Uterus (tissue), 2 donors: Measurements from ENCODE around the gene CENPB.

Source experiments
- POLR2A ChIP-seq, 2 donors: fragments of 450-650 bp; IDR thresholded peaks; one replicate each; pipeline ENCODE4 v1.6.1; 2016; ENCODE audit warnings: antibody characterized with exemption in 2 of 2, mild to moderate bottlenecking in 1 of 2, moderate library complexity in 1 of 2
- TF ChIP-seq, protein P1 (sequence below), 4 experiments: fragments of 200-600 bp in 2 of 4; fragments of 450-650 bp in 2 of 4; sonication (generic) in 2 of 4; IDR thresholded peaks; one replicate each; pipeline ENCODE4 v1.5.1; 2016 to 2019; ENCODE audit warnings: antibody characterized with exemption in 4 of 4, mild to moderate bottlenecking in 2 of 4, moderate library complexity in 1 of 4

GRCh38 chr20:3738111-3739053, 48.2 kb downstream of the CENPB start:
- TF ChIP-seq, protein P1, sequence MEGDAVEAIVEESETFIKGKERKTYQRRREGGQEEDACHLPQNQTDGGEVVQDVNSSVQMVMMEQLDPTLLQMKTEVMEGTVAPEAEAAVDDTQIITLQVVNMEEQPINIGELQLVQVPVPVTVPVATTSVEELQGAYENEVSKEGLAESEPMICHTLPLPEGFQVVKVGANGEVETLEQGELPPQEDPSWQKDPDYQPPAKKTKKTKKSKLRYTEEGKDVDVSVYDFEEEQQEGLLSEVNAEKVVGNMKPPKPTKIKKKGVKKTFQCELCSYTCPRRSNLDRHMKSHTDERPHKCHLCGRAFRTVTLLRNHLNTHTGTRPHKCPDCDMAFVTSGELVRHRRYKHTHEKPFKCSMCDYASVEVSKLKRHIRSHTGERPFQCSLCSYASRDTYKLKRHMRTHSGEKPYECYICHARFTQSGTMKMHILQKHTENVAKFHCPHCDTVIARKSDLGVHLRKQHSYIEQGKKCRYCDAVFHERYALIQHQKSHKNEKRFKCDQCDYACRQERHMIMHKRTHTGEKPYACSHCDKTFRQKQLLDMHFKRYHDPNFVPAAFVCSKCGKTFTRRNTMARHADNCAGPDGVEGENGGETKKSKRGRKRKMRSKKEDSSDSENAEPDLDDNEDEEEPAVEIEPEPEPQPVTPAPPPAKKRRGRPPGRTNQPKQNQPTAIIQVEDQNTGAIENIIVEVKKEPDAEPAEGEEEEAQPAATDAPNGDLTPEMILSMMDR (IDR thresholded peaks at IDR 0.05), result no peak
- TF ChIP-seq POLR2A (IDR thresholded peaks at IDR 0.05), result no peak
